H7 (cell line): ENCODE results near the gene SULT1C4. TPM values are rescaled to one million over a fixed set of nuclear protein-coding genes. Genes with fewer than 3 reads are reported as not detected.
"Not testable (repeated sequence)": the region's sequence is repeated elsewhere in the genome, so short reads cannot be mapped to it uniquely, and the experiment has no call there.

ENCODE experiments used
- DNase-seq: peaks from one replicate; pipeline ENCODE4 v3.0.0; 2012
- H3K27me3 ChIP-seq: 2 replicates; pipeline ENCODE4 v1.6.0; 2011; ENCODE audit warnings: mild to moderate bottlenecking, low read length; ENCODE audit not compliant: control insufficient read depth, insufficient read depth
- H3K36me3 ChIP-seq: replicated peaks from 2 replicates; pipeline ENCODE4 v1.5.1; 2011; ENCODE audit warnings: low read length; ENCODE audit not compliant: control insufficient read depth, insufficient read depth
- H3K4me3 ChIP-seq: 2 replicates; pipeline ENCODE4 v1.5.1; 2011; ENCODE audit warnings: low read depth, mild to moderate bottlenecking, control low read depth, low read length, moderate library complexity; ENCODE audit not compliant: insufficient read depth
- total RNA-seq: library from RNA; depleted of rRNA; stranded (reverse); fragments of >200 nt; shearing (Covaris generic); gene quantifications from 2 replicates; pipeline ENCODE4 v1.2.3, GENCODE V29; 2014; rRNA removed

SULT1C4 gene
- total RNA-seq, 1 experiment from 2014 or later = 2.9 TPM

- DNase-seq = no peak
- no peaks in the 10 kb centered on the region for H3K36me3 ChIP-seq
- H3K4me3 ChIP-seq = no peak overlapping the region
- no peaks in the 10 kb centered on the region for H3K27me3 ChIP-seq
Observed at GRCh38 chr2:108413711-108414095, 35.9 kb downstream of the SULT1C4 start.

- Histone ChIP-seq H3K36me3 (no peaks in the 10 kb centered on the region), H3K4me3 (no peak overlapping the region), H3K27me3 (no peaks in the 10 kb centered on the region)
- no peak for DNase-seq
Observed at GRCh38 chr2:108414256-108414876, 36.6 kb downstream of the SULT1C4 start.

GRCh38 chr2:108414945-108415344 is 37.2 kb downstream of the SULT1C4 start:
- H3K36me3 ChIP-seq = no peaks in the 10 kb centered on the region
- H3K27me3 ChIP-seq = no peaks in the 10 kb centered on the region
- DNase-seq = no peak
- no peak overlapping the region for H3K4me3 ChIP-seq

- DNase-seq = peak; percentile 10
- H3K27me3 ChIP-seq = no peaks in the 10 kb centered on the region
- no peaks in the 10 kb centered on the region for H3K36me3 ChIP-seq
- no peak overlapping the region for H3K4me3 ChIP-seq
Observed at GRCh38 chr2:108417254-108417653, 39.5 kb downstream of the SULT1C4 start.

- no peak for DNase-seq
- no peaks in the 10 kb centered on the region for H3K36me3 ChIP-seq
- H3K4me3 ChIP-seq = no peak overlapping the region
- H3K27me3 ChIP-seq = no peaks in the 10 kb centered on the region
Observed at GRCh38 chr2:108418416-108418815, 40.7 kb downstream of the SULT1C4 start.

GRCh38 chr2:108423067-108423466 is 45.3 kb downstream of the SULT1C4 start:
- DNase-seq = no peak
- Histone ChIP-seq H3K27me3 (no peaks in the 10 kb centered on the region), H3K36me3 (no peaks in the 10 kb centered on the region), H3K4me3 (no peak overlapping the region)

GRCh38 chr2:108423502-108424251 is 45.9 kb downstream of the SULT1C4 start:
- H3K4me3 ChIP-seq = no peak overlapping the region

GRCh38 chr2:108428286-108429009 is 50.7 kb downstream of the SULT1C4 start:
- Histone ChIP-seq H3K27me3 (no peaks in the 10 kb centered on the region), H3K4me3 (no peak overlapping the region), H3K36me3 (no peaks in the 10 kb centered on the region)
- DNase-seq = no peak

More at GRCh38 chr2:108423502-108424251, 45.9 kb downstream of the SULT1C4 start:
- Histone ChIP-seq H3K27me3 (no peaks in the 10 kb centered on the region), H3K36me3 (no peaks in the 10 kb centered on the region)
- no peak for DNase-seq

- not testable (repeated sequence) for H3K36me3 ChIP-seq, DNase-seq, H3K4me3 ChIP-seq, H3K27me3 ChIP-seq
Observed at GRCh38 chr2:108435578-108435977, 57.8 kb downstream of the SULT1C4 start.

GRCh38 chr2:108436976-108437375 is 59.2 kb downstream of the SULT1C4 start:
- no peak overlapping the region for H3K4me3 ChIP-seq
- DNase-seq = no peak
- H3K27me3 ChIP-seq = no peaks in the 10 kb centered on the region
- no peaks in the 10 kb centered on the region for H3K36me3 ChIP-seq

Other genes with a start within 250 kb of the SULT1C4 start
- gene SULT1C3, start 138.0 kb upstream of the SULT1C4 start, total RNA-seq = not detected in 2 replicates
- gene SULT1C2, start 89.1 kb upstream of the SULT1C4 start, total RNA-seq = 1.4 TPM in 2 replicates
- gene GCC2, start 71.3 kb downstream of the SULT1C4 start, total RNA-seq = 15.8 and 30.1 TPM in 2 replicates
- 53.7 and 58.1 TPM in 2 replicates for gene LIMS1, start 156.5 kb downstream of the SULT1C4 start, total RNA-seq